Esophagus squamous epithelium (tissue), 5 donors: ENCODE measurements around the gene ATP5IF1. TPM values are rescaled to one million over a fixed set of nuclear protein-coding genes. Genes with fewer than 3 reads are reported as not detected.
A peak's percentile ranks its signal among the peaks of the same experiment; 100 is the strongest.

Source experiments
- DNase-seq: peaks from one replicate; lab custom pipeline; 2025; lab: John Stamatoyannopoulos, UW
- H3K27ac ChIP-seq, 4 donors: fragments of 200-600 bp; sonication (generic); one replicate each; pipeline ENCODE4 v1.5.1; 2016 to 2019; ENCODE audit warnings: mild to moderate bottlenecking in 1 of 4
- H3K27me3 ChIP-seq, 4 donors: fragments of 200-600 bp; sonication (generic); 1 replicate in 3 of 4; 2 replicates in 1 of 4; pipeline versions ENCODE4 v1.5.1 to v1.6.0; 2017 to 2021; ENCODE audit warnings: antibody characterized with exemption in 1 of 4
- H3K36me3 ChIP-seq, 3 donors: fragments of 200-600 bp; sonication (generic); one replicate each; pipeline ENCODE4 v1.5.1; 2016 to 2019
- H3K4me1 ChIP-seq, 3 donors: fragments of 200-600 bp; sonication (generic); one replicate each; pipeline ENCODE4 v1.5.1; 2017 to 2019
- H3K4me3 ChIP-seq, 4 donors: fragments of 200-600 bp; sonication (generic); 1 replicate in 3 of 4; 2 replicates in 1 of 4; pipeline ENCODE4 v1.5.1; 2016 to 2019; ENCODE audit warnings: mild to moderate bottlenecking in 2 of 4, moderate library complexity in 1 of 4
- H3K9me3 ChIP-seq, 3 donors: fragments of 200-600 bp; sonication (generic); one replicate each; pipeline ENCODE4 v1.5.1; 2016 to 2019
- POLR2A ChIP-seq, 4 donors: fragments of 450-650 bp; IDR thresholded peaks; one replicate each; pipeline ENCODE4 v1.6.1; 2017; ENCODE audit warnings: antibody characterized with exemption in 4 of 4, mild to moderate bottlenecking in 4 of 4, moderate library complexity in 3 of 4
- WGBS, 2 donors: methylation state at CpG; one replicate each; pipeline ENCODE4 v1.1.5; 2018; 5-methylcytosine and 5-hydroxymethylcytosine counted together
- intact Hi-C: fragments of 100-400 bp; cut with DNase I; formaldehyde crosslinking; loops from one replicate; pipeline ENCODE4 v1.15.0; 2022
- total RNA-seq, 4 donors: library from RNA; depleted of rRNA; stranded (reverse); fragments of >200 nt; gene quantifications; one replicate each; pipeline ENCODE4 v1.1.0, GENCODE V29; 2016
- TF ChIP-seq, protein P1 (sequence below), 6 experiments: fragments of 450-650 bp in 4 of 6; fragments of 200-600 bp in 2 of 6; sonication (generic) in 2 of 6; IDR thresholded peaks; one replicate each; pipeline ENCODE4 v1.5.1; 2016 to 2019; ENCODE audit warnings: antibody characterized with exemption in 6 of 6, mild to moderate bottlenecking in 4 of 6, moderate library complexity in 4 of 6
- donor health status: DM: yes; HTN: yes; CAD: no.

ATP5IF1 gene
- total RNA-seq, 4 donors from 2014 or later, result 142 to 284 (median 180) TPM

DNA sequence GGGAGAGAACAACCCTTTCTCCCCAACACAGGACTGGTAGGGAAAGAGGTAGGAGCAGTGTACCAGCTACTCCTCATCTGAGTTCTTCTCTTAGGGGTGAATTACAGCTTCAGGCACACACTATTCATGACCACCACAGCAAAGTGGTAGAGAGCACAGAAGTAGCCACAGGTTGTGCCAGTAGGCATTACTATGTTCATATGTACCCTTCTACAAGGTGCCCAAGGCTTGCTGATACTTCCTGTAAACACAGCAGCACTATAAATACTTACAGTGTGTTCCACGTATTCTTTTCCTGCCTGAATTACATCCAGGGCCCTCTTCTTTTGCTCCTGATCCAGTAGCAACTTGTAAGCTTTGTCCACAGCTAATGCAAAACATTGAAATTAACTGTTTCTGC is 26.2 kb upstream of the ATP5IF1 start:
- Histone ChIP-seq H3K4me3 (no peak overlapping the region), H3K4me1 (peaks cover 0 to 6% (median 0%) of the 10 kb centered on the region in 3 donors), H3K27ac (no peak overlapping the region), H3K9me3 (no peaks in the 10 kb centered on the region), H3K27me3 (no peaks in the 10 kb centered on the region), H3K36me3 (peaks cover 0 to 98% (median 32%) of the 10 kb centered on the region in 3 donors)
- no peak for DNase-seq
- 50 to 67% methylated on average over 1 of the region's 1 CpG for WGBS, 2 donors
- TF ChIP-seq POLR2A (IDR thresholded peaks at IDR 0.05), result no peak
- TF ChIP-seq, protein P1, sequence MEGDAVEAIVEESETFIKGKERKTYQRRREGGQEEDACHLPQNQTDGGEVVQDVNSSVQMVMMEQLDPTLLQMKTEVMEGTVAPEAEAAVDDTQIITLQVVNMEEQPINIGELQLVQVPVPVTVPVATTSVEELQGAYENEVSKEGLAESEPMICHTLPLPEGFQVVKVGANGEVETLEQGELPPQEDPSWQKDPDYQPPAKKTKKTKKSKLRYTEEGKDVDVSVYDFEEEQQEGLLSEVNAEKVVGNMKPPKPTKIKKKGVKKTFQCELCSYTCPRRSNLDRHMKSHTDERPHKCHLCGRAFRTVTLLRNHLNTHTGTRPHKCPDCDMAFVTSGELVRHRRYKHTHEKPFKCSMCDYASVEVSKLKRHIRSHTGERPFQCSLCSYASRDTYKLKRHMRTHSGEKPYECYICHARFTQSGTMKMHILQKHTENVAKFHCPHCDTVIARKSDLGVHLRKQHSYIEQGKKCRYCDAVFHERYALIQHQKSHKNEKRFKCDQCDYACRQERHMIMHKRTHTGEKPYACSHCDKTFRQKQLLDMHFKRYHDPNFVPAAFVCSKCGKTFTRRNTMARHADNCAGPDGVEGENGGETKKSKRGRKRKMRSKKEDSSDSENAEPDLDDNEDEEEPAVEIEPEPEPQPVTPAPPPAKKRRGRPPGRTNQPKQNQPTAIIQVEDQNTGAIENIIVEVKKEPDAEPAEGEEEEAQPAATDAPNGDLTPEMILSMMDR (IDR thresholded peaks at IDR 0.05), result no peak
- intact Hi-C loops, result loop anchor here (5.0 kb wide), 1 partner anchor 117 kb away; no protein-coding TSS in a partner anchor

DNA sequence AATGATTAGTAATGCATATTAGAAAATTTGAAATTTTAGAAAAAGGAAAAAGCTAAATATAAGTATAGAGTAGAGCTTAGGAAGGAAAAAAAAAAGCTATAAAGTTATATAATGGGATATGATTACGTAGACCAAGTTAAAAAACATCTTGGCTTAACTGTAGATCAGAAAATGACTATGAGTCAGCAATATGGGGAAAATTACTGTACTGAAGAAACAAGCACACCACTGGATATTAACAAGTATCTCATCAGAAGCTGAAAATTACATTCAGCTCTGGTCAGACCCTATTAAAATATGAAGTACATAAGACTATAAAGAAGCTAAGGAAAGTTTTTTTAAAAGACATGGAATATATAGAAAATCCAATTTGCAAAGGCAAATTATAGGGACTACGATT is 22.6 kb upstream of the ATP5IF1 start:
- intact Hi-C loops, result loop anchor here (5.0 kb wide), 1 partner anchor 121 kb away; no protein-coding TSS in a partner anchor
- Histone ChIP-seq H3K36me3 (peaks cover 0 to 94% (median 15%) of the 10 kb centered on the region in 3 donors), H3K27me3 (no peaks in the 10 kb centered on the region), H3K9me3 (no peaks in the 10 kb centered on the region), H3K4me1 (peaks cover 0 to 6% (median 0%) of the 10 kb centered on the region in 3 donors), H3K4me3 (no peak overlapping the region), H3K27ac (no peak overlapping the region)
- DNase-seq, result no peak
- 80 to 81% methylated on average over 2 of the region's 2 CpGs for WGBS, 2 donors
- TF ChIP-seq, protein P1 (IDR thresholded peaks at IDR 0.05), result no peak
- TF ChIP-seq POLR2A (IDR thresholded peaks at IDR 0.05), result no peak

DNA sequence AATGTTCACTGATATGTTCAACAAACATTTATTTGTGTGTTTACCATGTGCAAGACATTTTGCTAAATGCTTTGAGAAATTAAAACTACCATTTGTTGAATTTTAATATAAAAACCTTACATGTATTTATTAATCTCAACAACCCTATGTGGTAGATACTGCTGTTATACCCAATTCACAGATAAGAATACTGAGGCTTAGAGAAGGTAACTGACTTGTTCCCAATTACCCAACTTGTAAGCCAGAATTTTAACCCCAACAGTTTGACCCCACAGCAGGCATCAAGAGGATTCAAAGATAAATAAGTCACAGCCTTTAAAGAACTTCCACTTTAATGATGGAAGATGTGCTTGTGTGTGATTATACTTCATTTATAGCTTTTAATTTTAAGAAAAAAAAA is 6.8 kb upstream of the ATP5IF1 start:
- intact Hi-C loops, result no loop called here
- TF ChIP-seq POLR2A (IDR thresholded peaks at IDR 0.05), result no peak
- TF ChIP-seq, protein P1 (IDR thresholded peaks at IDR 0.05), result no peak
- Histone ChIP-seq H3K27ac (no peak overlapping the region), H3K27me3 (no peaks in the 10 kb centered on the region), H3K4me3 (no peak overlapping the region), H3K36me3 (peaks cover 13 to 67% (median 25%) of the 10 kb centered on the region in 3 donors), H3K9me3 (no peaks in the 10 kb centered on the region), H3K4me1 (peaks cover 15 to 34% (median 19%) of the 10 kb centered on the region in 3 donors)
- DNase-seq, result no peak

DNA sequence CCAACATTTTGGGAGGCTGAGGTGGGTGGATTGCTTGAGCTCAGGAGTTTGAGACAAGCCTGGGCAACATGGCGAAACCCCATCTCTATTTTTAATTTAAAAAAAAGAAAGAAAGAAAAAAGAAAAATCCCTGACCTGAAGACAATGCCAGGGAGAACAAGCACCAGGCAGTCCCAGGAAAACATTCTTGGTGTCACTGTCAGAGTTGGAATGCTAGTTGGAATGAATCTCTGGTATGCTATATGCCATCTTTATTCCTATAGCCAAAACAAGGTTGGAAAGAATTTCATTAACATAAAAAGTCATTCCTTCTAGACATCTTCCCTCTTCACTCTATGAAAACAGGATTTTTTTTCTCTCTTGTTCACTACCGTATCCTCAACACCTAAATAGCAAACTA is 5.9 kb upstream of the ATP5IF1 start:
- intact Hi-C loops, result no loop called here
- Histone ChIP-seq H3K4me1 (peaks cover 16 to 37% (median 19%) of the 10 kb centered on the region in 3 donors), H3K27me3 (no peaks in the 10 kb centered on the region), H3K27ac (no peak overlapping the region), H3K9me3 (no peaks in the 10 kb centered on the region), H3K36me3 (peaks cover 4 to 58% (median 25%) of the 10 kb centered on the region in 3 donors), H3K4me3 (no peak overlapping the region)
- WGBS, 2 donors, result 77 to 79% methylated on average over 2 of the region's 2 CpGs
- no peak for TF ChIP-seq POLR2A (IDR thresholded peaks at IDR 0.05)
- TF ChIP-seq, protein P1 (IDR thresholded peaks at IDR 0.05), result no peak
- DNase-seq, result no peak

DNA sequence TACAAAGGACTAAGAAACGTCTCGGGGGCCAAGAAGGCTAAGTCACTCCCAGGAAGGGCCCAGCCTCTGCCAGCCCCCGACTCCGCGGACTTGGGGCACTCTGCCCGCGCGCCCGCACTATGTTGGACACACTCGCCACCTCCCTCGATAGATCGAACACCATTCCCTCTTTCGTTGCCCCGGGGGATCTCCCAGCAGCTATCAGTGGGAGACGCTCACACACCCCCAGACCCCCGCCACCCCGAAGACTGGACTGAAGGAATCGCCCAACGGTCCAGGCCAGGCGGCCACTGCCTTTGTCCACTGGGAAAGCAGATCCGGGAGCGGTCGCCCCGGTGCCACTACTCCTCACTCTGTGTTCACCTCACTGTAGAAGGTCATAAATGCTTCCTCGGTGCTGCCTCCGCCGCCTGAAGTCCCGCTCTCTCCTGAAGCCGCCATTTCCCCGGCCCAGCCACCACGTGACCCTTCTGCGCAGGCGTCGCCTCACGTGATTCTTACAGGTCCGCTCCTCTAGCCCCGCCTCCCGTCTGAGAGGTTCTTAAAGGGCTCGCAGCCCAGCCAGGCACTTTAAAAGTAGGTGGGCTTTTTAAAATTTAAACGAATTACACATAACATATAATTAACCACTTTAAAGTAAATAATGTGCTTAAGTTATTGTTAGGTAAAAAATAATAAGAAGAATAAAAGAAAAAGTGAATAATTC is 3.2 kb upstream of the ATP5IF1 start, which contains the start of gene DNAJC8:
TSS of gene DNAJC8 (minus strand) at position 472 of the 706 bp plus-strand sequence. CDS start at position 441, 31 bp downstream.
- peak in 3 of 4 donors; percentile 52 to 84 (median 79) for TF ChIP-seq POLR2A (IDR thresholded peaks at IDR 0.05)
- TF ChIP-seq, protein P1 (IDR thresholded peaks at IDR 0.05), result peak in 2 of 6 experiments; percentile 9 to 19

More for the DNA sequence above, 3.2 kb upstream of the ATP5IF1 start, which contains the start of gene DNAJC8:
- Histone ChIP-seq H3K9me3 (no peaks in the 10 kb centered on the region), H3K27ac (peak within 1 kb of the TSS; percentile 87 to 94 (median 90)), H3K4me1 (peaks cover 22 to 58% (median 34%) of the 10 kb centered on the region in 3 donors), H3K4me3 (peak within 1 kb of the TSS; percentile 87 to 99 (median 94)), H3K27me3 (no peaks in the 10 kb centered on the region), H3K36me3 (peaks cover 0 to 36% (median 7%) of the 10 kb centered on the region in 3 donors)
- intact Hi-C loops, result no loop called here
- WGBS, 2 donors, result 0% methylated on average over 22 to 33 of the region's 40 CpGs
- DNase-seq, result peak; percentile 64
